NB4 (cell line): ENCODE results near the gene CLEC1A.

Source experiments
- DNase-seq: peaks from one replicate; pipeline ENCODE4 v3.0.0; 2010; ENCODE audit warnings: low read depth
- H3K4me3 ChIP-seq: one replicate; pipeline ENCODE4 v1.5.1; 2011; ENCODE audit warnings: mild to moderate bottlenecking, low read depth, low read length, moderate library complexity
- CTCF ChIP-seq: IDR thresholded peaks from one replicate; pipeline ENCODE4 v1.5.1; 2012; ENCODE audit warnings: low read depth, low read length
- MAX ChIP-seq: IDR thresholded peaks from 2 replicates; pipeline ENCODE4 v1.6.1; 2011; ENCODE audit warnings: low read depth, low read length
- MYC ChIP-seq: IDR thresholded peaks from 2 replicates; pipeline ENCODE4 v1.6.1; 2011; ENCODE audit warnings: low read depth, low read length
- POLR2A ChIP-seq: IDR thresholded peaks from 2 replicates; pipeline ENCODE4 v1.6.1; 2011; ENCODE audit warnings: mild to moderate bottlenecking; ENCODE audit not compliant: insufficient read length; ENCODE audit errors: extremely low read depth

Gene CLEC1A

DNA sequence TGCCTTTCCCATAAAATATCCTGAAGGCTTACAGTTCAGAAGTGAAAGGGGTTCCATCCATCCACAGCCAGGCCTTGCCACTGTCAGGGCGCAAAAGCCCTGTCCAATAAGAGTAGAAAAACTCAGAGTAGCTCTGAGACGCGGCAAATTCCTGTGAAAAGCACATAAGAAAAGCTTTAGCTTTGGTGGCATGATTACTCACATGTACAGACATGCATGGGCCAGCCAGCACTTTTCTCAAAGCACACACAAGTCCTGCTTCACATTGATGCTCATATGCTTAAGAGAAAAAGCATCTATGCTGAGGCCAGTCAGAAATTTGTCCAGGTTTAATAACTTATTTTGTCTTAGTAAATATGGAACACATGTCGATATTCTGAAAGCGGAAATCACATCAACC is 25.5 kb downstream of the CLEC1A start:
- DNase-seq = no peak
- TF ChIP-seq CTCF (no peak), MYC (no peak), POLR2A (no peak), MAX (no peak)
- H3K4me3 ChIP-seq = no peak overlapping the region

DNA sequence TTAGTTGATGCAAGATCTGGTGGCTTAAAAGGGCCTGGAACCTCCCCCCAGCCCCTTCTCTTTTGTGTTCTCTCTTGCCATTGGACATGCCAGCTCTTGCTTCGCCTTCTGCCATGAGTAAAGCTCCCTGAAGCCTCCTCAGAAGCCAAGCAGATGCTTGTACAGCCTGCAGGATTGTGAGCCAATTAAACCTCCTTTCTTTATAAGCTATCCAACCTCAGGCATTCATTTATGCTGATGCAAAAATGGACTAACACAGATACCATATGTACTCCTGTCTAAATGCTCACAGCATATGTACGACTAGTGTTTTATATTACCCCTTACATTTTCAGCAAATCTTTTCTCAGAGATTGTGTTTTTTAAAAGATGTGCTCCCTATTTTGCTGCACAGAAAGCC is 26.7 kb downstream of the CLEC1A start:
- H3K4me3 ChIP-seq = no peak overlapping the region
- no peak for TF ChIP-seq MYC
- TF ChIP-seq POLR2A = no peak
- TF ChIP-seq CTCF = no peak
- no peak for TF ChIP-seq MAX
- no peak for DNase-seq

GRCh38 chr12:10070380-10070779 is 28.4 kb downstream of the CLEC1A start:
- DNase-seq = no peak
- no peak overlapping the region for H3K4me3 ChIP-seq
- TF ChIP-seq POLR2A = no peak
- no peak for TF ChIP-seq CTCF
- no peak for TF ChIP-seq MYC
- no peak for TF ChIP-seq MAX

GRCh38 chr12:10069976-10070375 is 28.8 kb downstream of the CLEC1A start:
- TF ChIP-seq POLR2A (no peak), MAX (no peak), CTCF (no peak), MYC (no peak)
- no peak overlapping the region for H3K4me3 ChIP-seq
- no peak for DNase-seq

- TF ChIP-seq CTCF = no peak
- peak; percentile 63 for TF ChIP-seq MYC
- peak; percentile 51 for TF ChIP-seq MAX
- no peak for TF ChIP-seq POLR2A
- peak overlapping the region; percentile 26 for H3K4me3 ChIP-seq
- peak; percentile 60 for DNase-seq
These were observed 29.7 kb downstream of the CLEC1A start for GRCh38 chr12:10069099-10069498.

DNA sequence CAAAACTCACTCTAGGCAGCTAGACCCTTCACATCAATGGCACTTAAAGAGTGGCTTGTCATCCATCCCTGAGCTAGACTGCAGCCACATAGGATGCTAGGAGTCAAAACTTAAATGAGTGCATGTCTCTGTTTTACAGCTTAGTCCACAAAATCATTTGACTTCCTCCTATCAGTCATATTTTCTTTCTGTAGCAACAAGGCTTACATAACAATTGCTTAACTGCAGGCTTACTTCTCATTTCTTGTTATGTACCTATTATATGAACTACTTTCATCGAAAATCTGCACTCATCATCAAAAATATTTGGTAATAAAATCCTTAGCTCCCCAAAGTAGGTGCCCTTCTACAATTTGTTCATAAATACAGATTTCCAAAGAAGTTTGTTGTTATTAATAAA is 30.1 kb downstream of the CLEC1A start:
- peak; percentile 77 for DNase-seq
- TF ChIP-seq MAX = no peak
- TF ChIP-seq POLR2A = no peak
- TF ChIP-seq MYC = no peak
- TF ChIP-seq CTCF = no peak

More for the DNA sequence above, 30.1 kb downstream of the CLEC1A start:
- peak overlapping the region; percentile 26 for H3K4me3 ChIP-seq
